Calu3 (cell line): ENCODE data around the gene FNTB. TPM values are rescaled to one million over a fixed set of nuclear protein-coding genes. Genes with fewer than 3 reads are reported as not detected.

Experiments used
- BruUV-seq: library from RNA; stranded (reverse); fragments of 400-500 nt; replicated peaks from 2 replicates; lab custom pipeline; 2021; lab: Mats Ljungman, UMichigan
- CTCF ChIA-PET: fragments of 300-600 bp; sonication (Branson Sonifier 250); formaldehyde crosslinking; loops from one replicate; lab custom pipeline; 2022; ENCODE audit warnings: antibody characterized with exemption; lab: Charles Lee
- DNase-seq: peaks from one replicate; pipeline ENCODE4 v3.0.0; 2022
- H3K27ac Mint-ChIP-seq: one replicate; pipeline ENCODE4 v1.8.0; 2022; ENCODE audit warnings: mixed read lengths; ENCODE audit not compliant: unreplicated experiment
- H3K27me3 Mint-ChIP-seq: one replicate; pipeline ENCODE4 v1.8.0; 2022; ENCODE audit warnings: mixed read lengths; ENCODE audit not compliant: unreplicated experiment
- H3K36me3 Mint-ChIP-seq: one replicate; pipeline ENCODE4 v1.8.0; 2022; ENCODE audit warnings: mild to moderate bottlenecking, moderate library complexity, mixed read lengths; ENCODE audit not compliant: insufficient read depth, unreplicated experiment
- H3K4me1 Mint-ChIP-seq: one replicate; pipeline ENCODE4 v1.8.0; 2022; ENCODE audit warnings: mild to moderate bottlenecking, low read depth, mixed read lengths; ENCODE audit not compliant: unreplicated experiment
- H3K4me3 Mint-ChIP-seq: one replicate; pipeline ENCODE4 v1.8.0; 2022; ENCODE audit warnings: mild to moderate bottlenecking, low read depth, moderate library complexity, mixed read lengths; ENCODE audit not compliant: unreplicated experiment
- H3K9me3 Mint-ChIP-seq: one replicate; pipeline ENCODE4 v1.8.0; 2022; ENCODE audit warnings: low read depth, mixed read lengths; ENCODE audit not compliant: unreplicated experiment
- intact Hi-C: fragments of 100-400 bp; cut with micrococcal nuclease; formaldehyde crosslinking; loops from one replicate; pipeline ENCODE4 v1.10.0; 2022; ENCODE audit not compliant: unreplicated experiment
- total RNA-seq: library from RNA; stranded (reverse); gene quantifications from 2 replicates; pipeline ENCODE4 v1.2.3, GENCODE V29; 2022
- TF ChIP-seq, protein P1 (sequence below): fragments of 200-600 bp; IDR thresholded peaks from one replicate; pipeline ENCODE4 v1.8.0; 2022; ENCODE audit warnings: antibody characterized with exemption; ENCODE audit not compliant: unreplicated experiment

FNTB gene
- total RNA-seq, 1 experiment from 2014 or later, result 15.0 TPM

DNA sequence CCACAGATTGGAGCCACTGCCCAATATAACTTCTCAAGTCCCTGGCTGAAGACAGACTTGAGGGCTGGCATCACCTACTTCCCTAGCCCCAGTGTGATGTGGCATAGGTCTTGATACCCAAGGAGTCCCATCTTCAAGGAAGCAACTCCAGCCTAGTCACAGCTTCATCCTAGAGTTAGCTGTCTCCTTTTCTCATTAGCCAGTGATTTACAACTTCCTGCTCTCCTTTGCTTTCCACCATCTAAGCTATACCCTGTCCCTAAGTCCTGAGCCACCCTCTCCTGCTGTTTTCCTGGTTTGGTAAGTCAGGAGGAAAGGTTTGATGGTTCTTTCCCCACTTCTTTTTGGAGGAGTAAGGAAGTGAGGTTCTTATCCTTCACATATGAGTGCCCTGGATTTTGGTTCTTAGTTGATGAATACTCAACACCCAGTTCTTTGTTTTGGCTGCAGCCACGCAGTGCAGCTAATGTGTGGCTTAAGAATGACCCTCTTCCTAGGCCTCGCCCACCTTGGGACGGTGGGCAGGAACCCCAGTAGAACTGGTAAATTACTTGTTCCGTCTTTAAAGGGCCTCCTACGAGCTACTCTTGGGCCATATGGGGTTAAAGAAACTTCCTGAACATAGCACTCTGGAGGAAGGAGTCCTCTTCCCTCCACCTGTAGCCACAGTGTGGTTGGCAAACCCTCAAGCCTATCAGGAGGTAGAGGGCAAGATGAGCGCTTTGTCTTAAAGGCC is 40.2 kb upstream of the FNTB start:
- Mint-ChIP-seq H3K9me3 (no peaks in the 10 kb centered on the region), H3K4me1 (peaks cover 23% of the 10 kb centered on the region), H3K27me3 (no peaks in the 10 kb centered on the region), H3K4me3 (no peak overlapping the region), H3K27ac (no peak overlapping the region), H3K36me3 (peaks cover 29% of the 10 kb centered on the region)
- intact Hi-C loops, result no loop called here
- no TSS peak for BruUV-seq
- CTCF ChIA-PET, result no interaction called here
- TF ChIP-seq, protein P1, sequence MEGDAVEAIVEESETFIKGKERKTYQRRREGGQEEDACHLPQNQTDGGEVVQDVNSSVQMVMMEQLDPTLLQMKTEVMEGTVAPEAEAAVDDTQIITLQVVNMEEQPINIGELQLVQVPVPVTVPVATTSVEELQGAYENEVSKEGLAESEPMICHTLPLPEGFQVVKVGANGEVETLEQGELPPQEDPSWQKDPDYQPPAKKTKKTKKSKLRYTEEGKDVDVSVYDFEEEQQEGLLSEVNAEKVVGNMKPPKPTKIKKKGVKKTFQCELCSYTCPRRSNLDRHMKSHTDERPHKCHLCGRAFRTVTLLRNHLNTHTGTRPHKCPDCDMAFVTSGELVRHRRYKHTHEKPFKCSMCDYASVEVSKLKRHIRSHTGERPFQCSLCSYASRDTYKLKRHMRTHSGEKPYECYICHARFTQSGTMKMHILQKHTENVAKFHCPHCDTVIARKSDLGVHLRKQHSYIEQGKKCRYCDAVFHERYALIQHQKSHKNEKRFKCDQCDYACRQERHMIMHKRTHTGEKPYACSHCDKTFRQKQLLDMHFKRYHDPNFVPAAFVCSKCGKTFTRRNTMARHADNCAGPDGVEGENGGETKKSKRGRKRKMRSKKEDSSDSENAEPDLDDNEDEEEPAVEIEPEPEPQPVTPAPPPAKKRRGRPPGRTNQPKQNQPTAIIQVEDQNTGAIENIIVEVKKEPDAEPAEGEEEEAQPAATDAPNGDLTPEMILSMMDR, result no peak
- DNase-seq, result no peak

DNA sequence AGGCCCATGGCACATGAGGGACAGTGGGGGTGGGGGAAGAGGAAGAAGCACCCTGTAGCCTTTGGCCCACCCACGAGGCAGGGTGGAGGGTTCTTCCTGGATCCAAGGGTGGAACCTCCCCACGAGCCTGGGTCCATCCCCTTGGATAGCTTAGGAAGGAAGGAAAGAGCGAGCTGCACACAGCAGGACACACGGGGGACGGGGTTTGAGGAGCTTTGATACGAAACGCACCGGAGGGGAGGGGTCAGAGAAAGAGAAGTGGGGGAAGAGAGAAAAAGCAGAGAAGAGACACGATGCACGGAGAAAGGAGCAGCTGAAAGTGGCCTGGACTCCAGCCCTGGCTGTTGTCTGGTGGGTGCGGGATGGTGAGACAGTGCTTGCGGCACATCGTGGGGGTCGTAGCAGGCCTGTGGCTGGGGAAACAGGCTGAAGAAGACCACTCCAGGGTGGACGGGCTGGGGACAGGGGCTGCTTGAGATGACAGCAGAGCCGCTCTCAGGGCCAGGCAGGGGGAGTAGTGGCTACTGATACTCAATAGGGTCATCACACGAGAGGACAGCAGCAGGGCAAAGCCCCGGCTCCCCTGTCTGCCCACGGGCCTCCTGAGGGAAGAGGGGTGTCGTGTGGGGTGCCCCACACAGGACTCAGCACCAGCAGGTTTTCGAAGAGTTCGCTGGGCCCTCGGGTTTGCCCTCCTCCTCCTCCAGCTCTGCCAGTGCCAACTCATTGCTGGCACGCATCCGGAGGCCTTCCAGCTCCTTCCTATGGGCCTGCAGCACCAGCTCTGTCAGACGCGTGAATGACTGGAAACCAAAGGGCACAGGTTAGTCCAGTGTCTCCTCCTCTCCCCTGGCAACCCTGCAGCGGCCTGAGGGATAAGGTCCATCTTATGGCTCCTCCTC is 38.7 kb upstream of the FNTB start:
- H3K27ac Mint-ChIP-seq, result no peak overlapping the region
- peaks cover 18% of the 10 kb centered on the region for H3K4me1 Mint-ChIP-seq
- H3K4me3 Mint-ChIP-seq, result no peak overlapping the region
- peaks cover 14% of the 10 kb centered on the region for H3K36me3 Mint-ChIP-seq
- H3K9me3 Mint-ChIP-seq, result no peaks in the 10 kb centered on the region
- CTCF ChIA-PET, result interaction anchor here (0.6 kb wide), 1 partner anchor 14 kb away, joined by 3 read pairs; no protein-coding TSS in a partner anchor
- TF ChIP-seq, protein P1, result no peak
- BruUV-seq, result no TSS peak
- no peaks in the 10 kb centered on the region for H3K27me3 Mint-ChIP-seq
- intact Hi-C loops, result no loop called here
- DNase-seq, result no peak

DNA sequence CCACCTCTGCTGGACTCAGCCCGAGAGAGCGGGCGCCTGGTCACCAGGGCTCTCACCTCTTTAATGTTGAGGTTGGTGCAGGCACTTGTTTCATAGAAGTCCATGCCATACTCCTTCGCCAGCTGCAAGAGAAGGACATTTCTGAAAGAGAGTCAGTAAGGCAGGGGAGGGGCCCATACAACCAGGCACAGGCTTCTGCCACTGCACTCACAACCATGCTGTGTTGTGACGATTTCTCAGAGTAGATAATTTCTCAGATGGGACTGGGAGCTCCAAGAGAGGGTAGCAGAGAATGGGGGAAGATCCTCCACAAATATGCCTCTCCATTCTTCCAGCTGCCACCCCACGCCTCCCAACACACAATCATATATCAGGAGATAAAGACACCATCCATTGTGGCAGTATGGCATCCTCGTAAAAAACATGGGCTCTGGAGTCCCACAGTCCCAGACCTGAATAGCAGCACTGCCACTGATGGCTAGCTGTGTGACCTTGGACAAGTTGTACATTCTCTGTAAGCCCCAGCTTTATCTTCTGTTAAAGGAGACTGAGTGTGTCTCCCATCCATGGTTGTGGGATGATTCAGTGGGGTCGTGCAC is 38.0 kb upstream of the FNTB start:
- Mint-ChIP-seq H3K9me3 (no peaks in the 10 kb centered on the region), H3K4me1 (peaks cover 11% of the 10 kb centered on the region), H3K36me3 (peaks cover 12% of the 10 kb centered on the region), H3K27ac (no peak overlapping the region), H3K4me3 (no peak overlapping the region), H3K27me3 (no peaks in the 10 kb centered on the region)
- intact Hi-C loops, result no loop called here
- DNase-seq, result no peak
- CTCF ChIA-PET, result interaction anchor here (0.6 to 0.7 kb wide), 2 partner anchors 15 to 1204 kb away, joined by 3 read pairs; no protein-coding TSS in a partner anchor
- no TSS peak for BruUV-seq
- TF ChIP-seq, protein P1, result no peak

DNA sequence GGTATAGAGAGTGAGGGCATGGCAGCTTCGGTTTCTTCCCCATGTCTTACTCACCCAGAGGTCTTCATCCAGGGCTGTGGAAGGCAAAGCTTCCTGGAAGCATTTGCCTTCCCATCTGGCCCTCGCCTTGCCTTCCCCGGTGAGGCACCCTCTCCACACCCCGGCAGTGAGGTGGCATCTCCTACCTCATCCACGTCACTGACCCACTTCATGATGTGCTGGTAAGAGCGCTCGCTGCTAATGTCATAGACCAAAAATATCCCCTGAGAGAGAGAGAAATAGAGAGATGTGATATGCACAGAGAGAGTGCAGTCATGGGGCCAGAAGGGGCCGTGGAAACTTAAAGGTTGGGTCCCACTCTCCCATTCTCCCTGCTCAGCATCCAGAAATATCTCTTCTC is 35.8 kb upstream of the FNTB start:
- H3K9me3 Mint-ChIP-seq, result no peaks in the 10 kb centered on the region
- no peak overlapping the region for H3K27ac Mint-ChIP-seq
- no peak overlapping the region for H3K4me3 Mint-ChIP-seq
- H3K4me1 Mint-ChIP-seq, result no peaks in the 10 kb centered on the region
- no peaks in the 10 kb centered on the region for H3K27me3 Mint-ChIP-seq
- no peak for DNase-seq
- intact Hi-C loops, result no loop called here
- TF ChIP-seq, protein P1, result no peak
- peaks cover 12% of the 10 kb centered on the region for H3K36me3 Mint-ChIP-seq
- BruUV-seq, result no TSS peak
- CTCF ChIA-PET, result no interaction called here
